Ovary (tissue), 3 donors: ENCODE data around the gene FSTL1.

Source experiments
- EP300 ChIP-seq: sonication (generic); formaldehyde crosslinking; IDR thresholded peaks from one replicate; pipeline ENCODE4 v1.6.1; 2017; ENCODE audit warnings: antibody characterized with exemption
- TF ChIP-seq, protein P1 (sequence below), 3 donors: fragments of 450-650 bp in 2 of 3; fragments of 200-600 bp in 1 of 3; IDR thresholded peaks; one replicate each; pipeline versions ENCODE4 v1.5.1 to v1.8.0; 2016 to 2022; ENCODE audit warnings: antibody characterized with exemption in 3 of 3, mild to moderate bottlenecking in 1 of 3
- donor health status: DM: no; HTN: no; CAD: no.

DNA sequence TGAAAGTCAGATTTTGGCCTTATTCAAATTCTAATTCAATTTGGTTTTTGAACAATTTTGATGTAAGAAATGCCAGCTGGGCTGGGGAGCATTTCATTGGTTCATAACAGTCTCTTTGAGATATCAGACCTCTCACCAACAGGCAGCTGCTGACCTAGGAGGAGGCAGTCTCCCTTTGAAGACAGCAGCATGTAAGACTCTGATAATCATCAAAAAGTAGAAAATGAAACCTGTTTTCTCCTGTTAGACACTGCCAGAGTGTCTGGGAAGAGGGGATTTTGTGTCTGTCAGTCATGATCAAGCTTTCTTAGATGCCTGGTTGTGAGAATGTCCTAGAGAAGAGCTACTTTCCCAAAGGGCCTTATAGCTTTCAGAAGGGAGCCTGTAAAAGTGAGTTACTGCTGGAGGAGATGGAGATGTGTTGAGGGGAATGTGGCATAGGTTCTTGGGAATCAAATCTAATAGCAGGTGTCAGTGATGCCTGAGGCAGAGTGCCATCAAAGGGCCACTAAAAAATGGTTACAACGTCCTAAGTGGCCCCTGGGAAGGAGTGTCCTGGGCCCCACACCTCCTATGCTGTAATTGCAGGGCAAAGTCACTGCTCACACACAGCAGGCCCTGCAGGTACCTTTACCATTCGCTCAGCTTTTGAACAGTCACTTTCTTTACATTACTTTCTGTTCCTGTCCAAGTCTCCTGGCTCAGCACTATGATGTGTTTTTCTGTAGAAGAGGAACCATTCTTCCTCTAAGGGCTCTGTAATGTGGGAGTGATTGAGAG lies 43.1 kb downstream of the FSTL1 start:
- TF ChIP-seq, protein P1, sequence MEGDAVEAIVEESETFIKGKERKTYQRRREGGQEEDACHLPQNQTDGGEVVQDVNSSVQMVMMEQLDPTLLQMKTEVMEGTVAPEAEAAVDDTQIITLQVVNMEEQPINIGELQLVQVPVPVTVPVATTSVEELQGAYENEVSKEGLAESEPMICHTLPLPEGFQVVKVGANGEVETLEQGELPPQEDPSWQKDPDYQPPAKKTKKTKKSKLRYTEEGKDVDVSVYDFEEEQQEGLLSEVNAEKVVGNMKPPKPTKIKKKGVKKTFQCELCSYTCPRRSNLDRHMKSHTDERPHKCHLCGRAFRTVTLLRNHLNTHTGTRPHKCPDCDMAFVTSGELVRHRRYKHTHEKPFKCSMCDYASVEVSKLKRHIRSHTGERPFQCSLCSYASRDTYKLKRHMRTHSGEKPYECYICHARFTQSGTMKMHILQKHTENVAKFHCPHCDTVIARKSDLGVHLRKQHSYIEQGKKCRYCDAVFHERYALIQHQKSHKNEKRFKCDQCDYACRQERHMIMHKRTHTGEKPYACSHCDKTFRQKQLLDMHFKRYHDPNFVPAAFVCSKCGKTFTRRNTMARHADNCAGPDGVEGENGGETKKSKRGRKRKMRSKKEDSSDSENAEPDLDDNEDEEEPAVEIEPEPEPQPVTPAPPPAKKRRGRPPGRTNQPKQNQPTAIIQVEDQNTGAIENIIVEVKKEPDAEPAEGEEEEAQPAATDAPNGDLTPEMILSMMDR (IDR thresholded peaks at IDR 0.05) = no peak
- no peak for TF ChIP-seq EP300
